ENCODE results near the gene BRD7.

Gene BRD7

DNA sequence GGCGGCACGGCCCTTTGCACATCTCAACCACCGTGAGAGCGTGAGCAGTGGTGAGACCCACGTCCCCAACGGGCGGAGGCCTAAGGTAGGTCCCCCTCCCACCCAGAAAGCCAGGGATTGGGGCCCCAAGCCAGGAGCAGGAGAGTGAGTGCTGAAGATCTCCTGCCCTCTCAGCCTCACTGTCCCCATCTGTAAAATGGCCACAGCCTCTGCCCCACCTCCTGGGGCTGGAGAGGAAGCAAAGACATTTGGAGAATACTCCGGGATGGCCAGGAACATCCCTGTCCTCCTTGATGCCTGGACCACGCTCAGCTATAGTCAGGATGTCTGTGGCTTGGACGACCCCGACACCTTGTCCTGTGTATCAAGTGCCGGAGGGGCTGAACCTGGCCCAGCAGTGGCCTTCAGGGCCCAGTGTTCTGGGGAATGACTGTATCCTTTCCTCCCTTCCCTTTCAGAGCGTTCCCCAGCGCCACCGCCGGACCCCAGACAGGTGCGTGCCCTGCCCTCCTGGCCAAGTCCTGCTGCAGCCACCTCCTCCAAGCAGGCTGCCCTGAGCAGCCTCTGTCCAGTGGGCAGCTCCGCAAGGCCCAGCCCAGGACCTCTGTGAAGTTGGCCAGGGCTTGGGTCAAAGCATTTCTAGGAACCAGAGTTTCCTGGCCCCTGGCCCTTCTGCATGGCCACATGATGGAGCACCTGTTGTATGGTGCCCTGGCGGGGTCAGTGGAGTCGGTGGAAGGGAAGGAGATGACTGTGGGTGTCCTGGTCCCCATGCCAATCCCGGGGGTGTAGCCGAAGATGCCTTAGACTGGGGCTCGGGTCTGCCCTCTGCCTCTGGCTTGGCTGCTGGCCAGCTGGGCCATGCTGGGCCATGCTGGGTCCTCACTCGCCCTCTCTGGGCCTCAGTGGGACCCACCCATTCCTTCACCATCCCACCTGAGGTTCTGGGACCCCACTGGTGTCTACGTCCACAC is 64.0 kb downstream of the BRD7 start:
- no peak for DNase-seq

DNA sequence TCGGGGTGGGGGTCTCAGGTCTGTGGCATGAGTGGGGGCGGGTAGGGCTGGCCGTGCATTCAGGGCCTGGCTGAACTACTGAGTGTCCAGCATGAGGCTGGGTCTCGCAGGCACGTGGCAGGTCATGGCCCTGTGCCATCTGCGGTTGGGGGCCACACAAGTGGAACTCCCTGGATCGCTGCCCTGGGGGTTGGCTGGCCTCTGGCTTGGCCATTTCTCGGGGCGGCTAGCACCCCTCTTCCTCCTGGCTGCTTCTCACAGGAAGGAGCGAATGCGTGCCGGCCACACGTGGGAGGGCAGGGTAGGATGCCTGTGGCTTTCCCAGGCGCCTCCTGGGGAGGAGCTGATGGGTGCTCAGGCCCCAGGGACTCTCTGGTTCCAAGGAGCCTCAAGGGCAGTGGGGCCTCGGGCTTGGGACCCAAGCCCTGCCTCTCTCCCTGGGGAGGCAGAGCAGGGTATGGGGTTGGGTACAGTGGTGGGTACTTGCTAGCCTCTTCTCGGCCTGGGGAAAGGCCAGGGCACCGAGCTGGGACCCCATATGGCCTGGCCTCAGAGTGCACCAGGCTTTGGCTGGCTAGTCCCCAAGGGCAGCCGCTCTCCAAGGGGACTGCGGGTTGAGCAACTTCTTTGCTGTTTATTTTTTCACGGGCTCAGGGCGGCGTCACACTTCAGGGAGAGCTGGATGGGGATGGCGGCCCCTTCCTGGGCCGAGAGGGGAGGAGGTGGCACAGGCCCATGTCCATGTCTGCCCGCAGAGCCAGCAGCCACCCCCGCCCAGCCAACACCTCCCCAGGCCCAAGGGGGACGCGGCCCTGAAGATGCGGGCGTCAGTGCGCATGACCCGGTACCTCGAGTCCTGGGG is 65.0 kb downstream of the BRD7 start:
- no peak for DNase-seq

DNA sequence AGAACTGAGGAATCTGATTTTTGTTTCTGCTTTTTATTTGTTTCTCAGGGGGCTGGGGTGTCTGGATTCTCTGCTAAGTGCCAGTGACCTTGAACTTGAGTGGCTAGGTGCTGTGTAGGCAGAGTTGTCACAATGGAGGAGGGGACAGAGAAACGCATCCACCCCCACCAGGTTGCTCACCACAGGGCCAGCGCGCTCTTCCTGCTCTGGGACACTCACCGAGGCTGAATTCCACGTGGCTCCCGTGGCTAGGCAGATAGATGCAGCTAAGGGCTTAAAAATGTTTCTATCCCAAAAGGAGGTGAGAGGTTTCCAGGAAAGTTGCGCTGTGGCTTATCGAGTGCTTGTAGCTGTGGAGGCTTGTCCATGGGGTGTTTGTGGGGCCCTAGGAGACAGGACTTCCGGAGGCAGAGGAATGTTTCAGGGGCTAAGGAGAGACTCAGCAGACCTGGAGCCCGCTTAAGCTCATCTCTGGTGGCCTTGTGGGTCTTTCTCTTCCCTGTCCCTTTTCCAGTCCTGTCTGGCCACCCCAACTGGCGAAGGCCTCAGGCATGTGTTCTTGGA is 65.7 kb downstream of the BRD7 start:
- no peak for DNase-seq

DNA sequence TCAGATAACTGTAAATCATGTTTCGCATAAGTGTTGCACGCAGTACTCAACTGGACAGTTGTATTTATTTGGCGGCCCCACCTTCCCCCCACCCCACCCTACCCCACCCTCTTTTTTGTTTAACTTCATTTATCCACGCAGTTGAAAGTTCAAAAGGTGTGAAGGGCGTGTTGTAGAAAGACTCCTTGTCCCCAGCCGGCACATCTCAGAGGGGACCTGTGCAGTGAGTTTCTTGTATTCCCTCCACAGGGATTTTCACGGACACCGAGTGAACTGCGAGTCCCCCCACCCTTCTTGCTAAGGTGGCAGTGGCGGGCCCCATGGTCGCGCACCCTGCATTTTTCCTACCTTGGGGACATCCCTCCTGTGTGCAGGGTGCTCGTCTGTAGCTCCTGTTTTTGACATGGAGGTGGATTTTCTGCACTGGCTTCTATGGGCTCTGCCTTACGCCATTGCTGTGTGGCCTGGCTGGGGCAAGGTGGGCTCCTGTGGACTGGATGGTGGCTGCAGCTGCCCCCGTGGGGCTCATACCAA is 66.2 kb downstream of the BRD7 start:
- no peak for DNase-seq

DNA sequence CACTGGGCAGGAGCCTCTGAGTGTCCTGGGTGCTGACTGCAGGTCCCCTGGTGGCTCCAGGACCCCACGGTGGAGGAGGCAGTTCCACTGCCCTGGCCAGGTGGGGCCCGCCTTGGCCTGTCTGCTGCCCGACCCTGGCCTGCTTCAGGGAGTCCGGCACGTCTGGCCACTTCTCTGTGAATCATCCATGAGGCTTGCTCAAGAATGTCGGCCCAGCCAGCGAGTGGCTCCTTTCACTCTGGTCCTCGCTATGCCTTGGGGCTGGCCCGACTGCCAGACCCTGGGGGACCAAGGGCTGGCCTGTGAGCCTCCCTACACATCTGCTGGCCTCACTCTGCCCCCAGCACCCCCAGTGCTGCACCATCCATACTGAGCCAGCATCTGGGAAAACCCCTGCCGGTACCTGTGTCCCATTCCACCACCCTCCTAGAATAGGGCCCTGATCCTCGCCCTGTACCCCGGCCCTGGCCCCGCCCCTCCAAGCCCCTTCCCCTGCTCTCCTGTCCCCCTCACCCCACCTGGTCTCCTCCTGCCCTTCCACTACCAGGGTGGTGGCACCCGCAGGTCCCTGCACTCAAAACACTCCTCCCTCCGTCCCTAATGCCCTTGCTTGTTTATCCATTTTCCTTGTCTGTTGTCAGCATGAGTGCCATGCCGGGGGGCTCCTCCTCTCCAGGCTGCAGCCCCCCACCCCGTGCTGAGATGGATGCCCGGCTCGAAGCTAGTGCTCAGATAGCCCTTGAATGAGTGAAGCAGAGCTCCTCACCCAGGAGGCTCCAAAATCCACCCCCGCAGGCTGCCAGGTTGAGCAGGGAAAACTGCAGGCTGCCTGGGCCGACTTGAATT is 66.9 kb downstream of the BRD7 start:
- DNase-seq: no peak

DNA sequence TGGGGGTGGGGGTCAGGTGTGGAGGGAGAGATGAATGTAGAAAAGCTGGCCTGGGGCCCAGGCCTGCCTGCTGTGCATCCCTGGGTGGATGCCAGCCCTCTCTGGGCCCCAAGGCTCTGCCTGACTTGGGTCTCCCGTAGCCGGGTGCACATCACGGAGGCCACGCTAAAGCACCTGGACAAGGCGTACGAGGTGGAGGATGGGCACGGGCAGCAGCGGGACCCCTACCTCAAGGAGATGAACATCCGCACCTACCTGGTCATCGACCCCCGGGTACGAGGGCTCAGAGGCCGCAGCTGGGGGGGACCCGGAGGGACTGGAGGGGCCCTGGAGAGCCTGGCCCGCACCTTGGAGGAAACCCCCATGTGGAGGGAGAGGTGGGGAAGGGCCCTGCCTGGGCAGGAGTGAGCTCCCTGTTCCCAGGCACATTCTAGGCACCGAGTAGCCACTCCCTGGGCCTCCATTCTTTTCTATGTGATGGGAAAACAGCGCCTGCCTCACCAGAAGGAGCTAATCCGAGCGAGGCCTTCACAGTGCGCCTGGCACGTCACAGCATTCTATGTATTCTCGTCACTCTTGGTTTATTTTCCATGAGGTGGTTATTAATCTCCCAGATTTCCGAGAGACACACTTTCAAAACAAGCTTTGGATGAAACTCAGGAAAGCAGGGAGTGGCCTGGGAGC is 67.7 kb downstream of the BRD7 start:
- no peak for DNase-seq

DNA sequence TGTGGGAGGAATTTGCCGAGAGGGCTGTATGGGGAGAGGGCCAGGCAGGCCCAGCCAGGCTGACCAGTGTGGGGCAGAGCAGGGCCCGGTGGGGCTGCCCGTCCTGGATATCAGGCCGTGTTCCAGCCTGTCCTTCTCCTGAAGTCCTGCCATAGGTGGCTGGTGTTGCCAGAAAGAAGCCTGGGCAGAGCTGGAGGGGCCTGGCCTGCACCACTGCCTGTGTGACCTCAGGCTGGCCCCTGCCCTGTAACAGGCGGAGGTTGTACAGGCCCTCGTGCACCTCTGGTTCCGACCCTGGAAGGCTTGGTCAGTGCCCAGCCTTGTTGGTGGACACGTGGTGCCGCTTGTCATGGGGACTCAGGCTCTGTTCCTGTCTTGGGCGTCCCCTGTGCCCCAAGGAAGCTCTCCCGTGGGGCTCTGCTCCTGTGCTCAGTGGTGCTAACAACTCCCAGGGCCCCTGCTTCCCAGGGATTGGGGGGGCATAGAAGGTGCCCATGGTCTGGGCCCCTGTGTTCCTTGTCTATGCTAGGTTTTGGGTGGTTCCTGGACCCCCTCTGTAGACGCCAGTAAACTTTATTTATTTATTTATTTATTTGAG is 69.2 kb downstream of the BRD7 start:
- DNase-seq: no peak

DNA sequence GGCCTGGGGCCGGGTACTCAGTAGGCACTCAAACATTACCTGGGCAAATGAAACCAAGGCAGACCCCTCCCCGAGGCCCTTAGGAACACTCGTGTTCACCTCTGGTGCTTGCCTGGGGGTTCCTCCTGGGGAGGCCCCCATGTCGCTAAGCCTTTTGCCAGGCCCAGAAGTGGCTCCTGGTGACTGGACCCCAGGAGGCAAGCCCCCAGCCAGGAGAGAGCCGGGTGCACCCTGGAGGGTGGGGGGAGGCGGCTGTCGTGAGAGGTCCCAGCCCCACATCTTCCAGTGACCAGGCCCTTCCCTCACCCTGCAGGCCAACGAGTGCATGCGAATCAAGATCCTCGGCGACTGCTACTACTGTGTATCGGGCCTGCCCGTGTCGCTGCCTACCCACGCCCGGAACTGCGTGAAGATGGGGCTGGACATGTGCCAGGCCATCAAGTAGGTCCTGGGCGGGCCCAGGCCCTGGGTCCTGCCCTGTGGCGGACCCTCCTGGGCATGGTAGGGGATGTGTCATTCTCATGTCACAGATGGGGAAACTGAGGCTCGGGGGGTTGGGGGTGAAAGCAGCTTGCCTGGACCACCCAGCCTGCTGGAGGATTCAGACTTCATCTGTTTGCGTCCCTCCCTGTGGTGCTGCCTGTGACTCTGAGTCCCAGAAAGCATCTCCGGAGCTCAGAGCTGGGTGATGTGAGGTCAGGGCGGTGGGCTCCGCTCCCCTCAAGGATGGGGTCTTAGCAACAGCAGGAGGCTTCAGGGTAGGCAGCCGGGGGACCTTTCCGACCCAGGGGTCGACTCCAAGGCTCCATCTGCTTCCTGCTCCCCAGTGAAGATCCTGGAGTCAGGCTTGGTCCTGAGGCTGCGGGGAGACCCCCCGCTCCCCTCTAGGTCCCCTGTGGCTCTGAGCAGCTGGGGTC is 69.9 kb downstream of the BRD7 start:
- no peak for DNase-seq

DNA sequence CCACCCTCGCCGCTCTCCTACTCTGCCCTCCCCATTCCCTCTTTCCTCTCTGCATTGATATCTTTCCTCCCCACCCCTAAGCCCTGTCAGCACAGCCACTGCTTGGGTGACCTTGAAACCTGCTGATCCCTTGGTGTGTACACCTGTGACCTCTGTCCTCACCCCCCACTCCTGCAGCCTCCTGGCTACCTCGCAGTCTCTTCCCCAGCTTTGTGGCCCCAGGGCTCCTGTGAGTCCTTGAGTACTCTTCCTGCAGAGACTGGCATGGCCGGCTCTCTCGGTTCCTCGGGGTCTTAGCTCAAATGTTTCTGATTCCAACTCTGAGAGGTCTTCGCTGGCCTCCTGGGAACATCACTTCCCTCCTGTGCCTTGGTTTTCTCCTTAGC is 70.7 kb downstream of the BRD7 start:
- DNase-seq: no peak

DNA sequence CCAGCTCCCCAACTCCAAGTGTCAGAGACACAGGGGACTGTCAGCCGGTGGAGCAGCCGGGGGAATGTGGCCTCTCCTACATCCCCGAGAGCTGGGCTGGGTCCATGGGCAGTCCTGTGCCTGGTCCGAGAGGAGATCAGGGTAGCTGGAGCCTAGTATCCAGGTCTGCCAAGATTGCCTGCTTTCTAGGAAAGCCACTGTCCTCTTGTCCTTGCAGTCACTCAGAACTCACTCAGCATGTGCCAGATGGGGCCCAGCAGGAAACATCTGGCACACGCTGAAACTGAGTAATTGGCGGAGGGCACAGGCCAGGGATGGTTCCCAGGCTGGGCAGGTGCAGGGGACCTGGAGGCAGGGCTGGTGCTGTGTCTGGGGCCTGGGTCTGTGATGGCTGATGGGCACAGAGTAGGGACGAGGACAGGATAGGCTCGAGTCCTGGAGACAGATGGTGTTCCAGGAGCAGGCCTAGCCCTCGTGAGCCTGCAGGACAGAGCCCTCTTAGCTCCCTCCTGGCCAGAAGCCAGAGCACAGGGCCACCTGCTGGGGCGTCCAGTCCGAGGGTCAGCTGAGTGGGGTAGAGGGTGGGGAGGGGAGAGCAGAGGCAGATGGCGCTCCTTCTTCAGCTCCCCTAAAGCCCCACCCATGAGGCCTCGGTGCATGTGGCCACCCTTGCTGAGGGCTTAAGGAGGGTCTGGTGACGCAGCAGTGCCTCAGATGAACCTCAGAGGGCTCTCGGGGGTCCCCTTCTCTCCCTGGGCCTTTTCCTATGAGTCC is 71.3 kb downstream of the BRD7 start:
- no peak for DNase-seq

DNA sequence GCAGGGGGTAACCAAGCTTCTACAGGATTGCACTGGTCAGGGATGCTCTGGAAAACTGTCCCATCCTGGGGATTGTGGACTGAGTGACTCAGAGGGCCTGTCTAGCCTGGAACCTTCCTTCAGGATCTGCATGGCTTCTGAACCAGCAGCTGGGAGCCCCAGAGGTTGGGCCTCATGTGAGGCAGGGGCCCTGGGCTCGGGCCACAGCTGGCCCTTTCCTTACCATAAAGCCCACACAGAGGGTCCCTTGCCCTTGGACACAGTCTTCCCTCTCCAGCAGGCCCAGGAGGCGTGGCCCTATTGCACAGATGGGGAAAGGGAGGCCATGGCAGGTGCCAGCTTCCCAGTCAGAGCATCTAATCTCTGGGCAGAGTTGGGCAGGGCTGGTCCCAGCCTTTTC is 72.0 kb downstream of the BRD7 start:
- no peak for DNase-seq

DNA sequence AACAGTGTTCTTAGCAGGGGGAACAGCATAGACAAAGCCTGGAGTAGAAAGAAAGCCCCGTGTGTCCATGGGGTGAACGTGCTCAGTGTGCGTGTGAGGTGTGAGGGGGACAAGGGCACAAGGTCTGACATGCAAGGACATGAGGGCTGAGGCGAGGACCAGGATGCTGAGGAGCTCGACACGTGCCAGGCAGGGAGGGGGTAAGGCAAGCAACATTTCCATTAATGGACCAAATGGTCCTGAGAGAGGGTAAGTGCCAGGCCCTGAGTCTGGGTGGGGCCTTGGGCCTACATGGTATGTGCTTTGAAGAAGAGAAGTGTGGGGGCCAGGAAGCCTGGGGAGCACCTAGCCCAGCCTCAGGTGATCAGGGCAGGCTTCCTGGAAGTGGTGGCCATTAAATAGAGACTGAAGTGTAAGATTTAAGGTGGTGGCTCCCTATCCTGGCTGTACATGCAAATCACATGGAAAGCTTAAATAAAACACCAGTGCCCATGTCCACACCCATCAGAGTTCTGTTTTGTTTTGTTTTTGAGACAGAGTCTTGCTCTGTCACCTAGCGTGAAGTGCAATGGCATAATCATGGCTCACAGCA is 73.2 kb downstream of the BRD7 start:
- DNase-seq: no peak

DNA sequence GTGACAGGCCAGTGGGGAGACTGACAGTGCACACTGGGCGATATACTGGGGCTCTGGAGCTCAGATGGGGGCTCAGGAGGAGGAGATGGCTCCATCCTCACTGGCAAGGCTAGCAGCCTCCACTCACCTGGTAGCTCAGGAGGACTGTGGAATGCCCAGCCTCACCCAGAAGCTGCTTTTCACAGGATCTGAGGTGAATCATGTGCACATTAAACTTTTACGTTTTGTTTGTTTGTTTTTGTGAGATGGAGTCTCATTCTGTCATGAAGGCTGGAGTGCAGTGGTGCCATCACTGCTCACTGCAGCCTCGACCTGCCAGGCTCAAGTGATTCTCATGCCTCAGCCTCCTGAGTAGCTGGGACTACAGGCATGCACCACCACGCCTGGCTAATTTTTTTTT is 73.8 kb downstream of the BRD7 start:
- DNase-seq: no peak

DNA sequence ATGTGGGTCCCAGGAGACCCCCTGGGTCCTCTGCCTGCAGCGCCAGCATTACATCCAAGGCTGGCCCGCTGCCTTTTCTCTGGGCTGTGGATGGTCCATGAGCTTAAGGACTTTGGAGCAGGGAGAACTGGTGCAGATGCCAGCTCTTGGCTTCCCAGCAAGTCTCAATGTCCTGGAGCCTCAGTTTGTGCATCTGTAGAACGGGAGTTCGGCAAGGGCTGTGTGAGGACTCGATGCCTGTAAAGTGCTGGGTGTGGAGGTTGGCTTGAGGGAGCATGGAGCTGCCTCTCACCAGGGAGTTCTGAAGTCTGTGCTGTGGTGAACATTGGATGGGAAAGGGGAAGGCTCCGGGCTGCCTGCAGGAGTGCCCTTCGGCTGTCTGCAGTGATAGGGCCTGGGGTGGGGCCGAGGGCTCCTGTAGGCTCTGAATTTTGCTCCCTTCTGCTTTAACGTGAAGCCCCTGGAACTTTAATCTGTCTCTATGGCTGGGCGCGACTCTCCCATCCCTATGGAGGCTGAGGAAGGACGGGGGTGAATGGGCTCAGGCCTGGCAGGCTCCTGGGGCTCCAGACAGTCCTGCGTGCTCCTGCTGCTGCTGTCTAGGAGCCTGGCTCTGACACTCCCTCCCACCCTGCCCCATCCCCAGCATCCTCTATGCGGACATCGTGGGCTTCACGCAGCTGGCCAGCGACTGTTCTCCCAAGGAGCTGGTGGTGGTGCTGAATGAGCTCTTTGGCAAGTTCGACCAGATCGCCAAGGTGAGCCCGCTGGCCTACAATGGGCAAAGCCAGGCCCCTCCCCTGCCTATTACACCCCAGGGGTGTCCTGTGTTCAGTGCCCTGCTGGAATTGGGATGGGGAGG is 74.6 kb downstream of the BRD7 start:
- DNase-seq: no peak

DNA sequence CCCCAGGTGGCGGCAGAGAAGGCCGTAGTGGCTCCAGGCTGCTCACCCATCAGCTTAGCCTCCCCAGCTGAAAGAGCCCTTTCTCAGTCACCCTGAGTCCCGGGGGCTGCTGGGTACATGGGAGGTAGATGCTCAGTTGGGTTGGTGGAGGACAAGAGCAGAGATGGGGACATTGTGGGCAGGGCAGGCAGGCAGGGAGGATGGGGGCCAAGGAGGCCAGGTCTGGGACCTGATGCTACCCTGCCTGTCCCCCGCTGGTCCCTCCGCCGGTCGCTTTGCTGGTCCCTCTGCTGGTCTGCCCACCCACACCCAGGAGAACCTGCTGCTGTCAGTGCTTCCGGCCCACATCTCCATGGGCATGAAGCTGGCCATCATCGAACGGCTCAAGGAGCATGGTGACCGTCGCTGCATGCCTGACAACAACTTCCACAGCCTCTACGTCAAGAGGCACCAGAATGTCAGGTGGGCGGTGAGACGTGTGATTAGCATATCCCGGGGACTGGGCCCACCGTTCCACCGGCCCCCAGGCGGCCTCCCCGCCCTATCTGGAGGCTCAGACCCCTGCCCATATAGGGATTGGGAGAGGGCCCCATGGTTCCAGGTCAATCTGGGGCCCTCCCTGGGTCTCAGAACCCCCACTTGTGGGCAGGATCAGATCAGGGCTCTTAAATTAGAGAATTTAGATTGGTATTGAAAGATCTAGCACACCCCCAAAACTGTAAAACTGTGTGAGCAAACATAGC is 75.6 kb downstream of the BRD7 start:
- DNase-seq: no peak

DNA sequence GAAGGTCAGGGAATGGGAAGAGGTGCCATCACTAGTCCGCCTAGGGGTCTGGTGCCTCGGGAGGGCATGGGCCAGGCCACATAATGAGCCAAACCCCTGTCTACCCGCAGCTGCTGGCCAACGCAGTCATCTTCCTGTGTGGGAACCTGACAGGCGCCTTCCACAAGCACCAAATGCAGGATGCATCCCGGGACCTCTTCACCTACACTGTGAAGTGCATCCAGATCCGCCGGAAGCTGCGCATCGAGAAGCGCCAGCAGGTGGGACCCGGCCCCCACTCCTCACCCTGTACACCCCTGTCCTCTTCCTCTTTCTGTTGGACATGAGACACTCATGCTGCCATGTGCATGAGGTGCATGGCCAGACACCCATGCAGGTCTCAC is 76.2 kb downstream of the BRD7 start:
- no peak for DNase-seq

Data from amygdala (tissue), 56 donors.